HG03066 (cell line): Measurements from ENCODE around the gene ACSM6.
"Not testable (repeated sequence)": the region's sequence is repeated elsewhere in the genome, so short reads cannot be mapped to it uniquely, and the experiment has no call there.

Source experiments
- ATAC-seq: cut with Tn5 transposase; IDR thresholded peaks from one replicate; pipeline ENCODE4 v1.9.1; 2021; ENCODE audit warnings: low read depth; ENCODE audit not compliant: unreplicated experiment

ACSM6 gene

GRCh38 chr10:95193944-95194343 is at the start of gene ACSM6:
Gene ACSM6 (plus strand): TSS chr10:95194238. CDS start chr10:95194486, 248 bp downstream.
- ATAC-seq: no peak

GRCh38 chr10:95168694-95169093 is 25.3 kb upstream of the ACSM6 start:
- no peak for ATAC-seq

GRCh38 chr10:95169522-95169921 is 24.5 kb upstream of the ACSM6 start:
- no peak for ATAC-seq

GRCh38 chr10:95170790-95171189 is 23.2 kb upstream of the ACSM6 start:
- no peak for ATAC-seq

- no peak for ATAC-seq
Measured at GRCh38 chr10:95171336-95171735, 22.7 kb upstream of the ACSM6 start.

- ATAC-seq: no peak
Measured at GRCh38 chr10:95172851-95173250, 21.2 kb upstream of the ACSM6 start.

- ATAC-seq: no peak
Measured at GRCh38 chr10:95176101-95176500, 17.9 kb upstream of the ACSM6 start.

GRCh38 chr10:95177429-95177828 is 16.6 kb upstream of the ACSM6 start:
- ATAC-seq: no peak

- no peak for ATAC-seq
Measured at GRCh38 chr10:95178266-95178665, 15.8 kb upstream of the ACSM6 start.

GRCh38 chr10:95178797-95179196 is 15.2 kb upstream of the ACSM6 start:
- no peak for ATAC-seq

GRCh38 chr10:95181726-95182125 is 12.3 kb upstream of the ACSM6 start:
- ATAC-seq: no peak

GRCh38 chr10:95183271-95184230 is 10.5 kb upstream of the ACSM6 start:
- peak; percentile 95 for ATAC-seq

- no peak for ATAC-seq
Measured at GRCh38 chr10:95187617-95188016, 6.4 kb upstream of the ACSM6 start.

GRCh38 chr10:95188593-95188992 is 5.4 kb upstream of the ACSM6 start:
- no peak for ATAC-seq

- ATAC-seq: no peak
Measured at GRCh38 chr10:95196046-95196445, 2.0 kb downstream of the ACSM6 start.

- no peak for ATAC-seq
Measured at GRCh38 chr10:95201736-95202135, 7.7 kb downstream of the ACSM6 start.

- not testable (repeated sequence) for ATAC-seq
Measured at GRCh38 chr10:95202865-95203264, 8.8 kb downstream of the ACSM6 start.

- ATAC-seq: no peak
Measured at GRCh38 chr10:95208702-95209391, 14.8 kb downstream of the ACSM6 start.

- no peak for ATAC-seq
Measured at GRCh38 chr10:95209509-95210127, 15.6 kb downstream of the ACSM6 start.

GRCh38 chr10:95211606-95212279 is 17.7 kb downstream of the ACSM6 start:
- ATAC-seq: no peak

GRCh38 chr10:95214369-95214768 is 20.3 kb downstream of the ACSM6 start:
- no peak for ATAC-seq
